Osteoblast (primary cell): Measurements from ENCODE around the gene ARHGAP10. TPM values are rescaled to one million over a fixed set of nuclear protein-coding genes. Genes with fewer than 3 reads are reported as not detected.

ENCODE experiments used
- DNase-seq: peaks from one replicate; pipeline ENCODE4 v3.0.0; 2011; ENCODE audit warnings: low spot score, mixed read lengths; ENCODE audit not compliant: insufficient read length; ENCODE audit errors: missing footprints
- H2AFZ ChIP-seq: 2 replicates; pipeline ENCODE4 v1.6.0; 2011; ENCODE audit warnings: mild to moderate bottlenecking, low read length
- H3K27ac ChIP-seq: 2 replicates; pipeline ENCODE4 v1.5.1; 2011; ENCODE audit warnings: mild to moderate bottlenecking, low read depth, low read length, moderate library complexity
- H3K27me3 ChIP-seq: 2 replicates; pipeline ENCODE4 v1.6.0; 2012; ENCODE audit warnings: mild to moderate bottlenecking, control low read depth, inconsistent platforms, low read length, moderate library complexity; ENCODE audit not compliant: insufficient read depth
- H3K36me3 ChIP-seq: 2 replicates; pipeline ENCODE4 v1.5.1; 2011; ENCODE audit warnings: mild to moderate bottlenecking, low read length, control low read depth, moderate library complexity; ENCODE audit not compliant: insufficient read depth
- H3K4me1 ChIP-seq: 2 replicates; pipeline ENCODE4 v1.5.1; 2011; ENCODE audit warnings: mild to moderate bottlenecking, low read length, control low read depth, moderate library complexity; ENCODE audit not compliant: insufficient read depth
- H3K4me2 ChIP-seq: 2 replicates; pipeline ENCODE4 v1.6.0; 2011; ENCODE audit warnings: mild to moderate bottlenecking, low read length; ENCODE audit not compliant: insufficient read depth
- H3K4me3 ChIP-seq: fragments of 200-600 bp; sonication (generic); 3 replicates; pipeline ENCODE4 v1.5.1; 2012; ENCODE audit warnings: mild to moderate bottlenecking, low read length, inconsistent platforms; ENCODE audit not compliant: insufficient read depth
- H3K79me2 ChIP-seq: 2 replicates; pipeline ENCODE4 v1.6.0; 2012; ENCODE audit warnings: mild to moderate bottlenecking, low read length, control low read depth, inconsistent platforms; ENCODE audit not compliant: insufficient read depth
- H3K9me3 ChIP-seq: 2 replicates; pipeline ENCODE4 v1.5.1; 2011; ENCODE audit warnings: low read depth, low read length, control low read depth
- H4K20me1 ChIP-seq: 2 replicates; pipeline ENCODE4 v1.6.0; 2012; ENCODE audit warnings: mild to moderate bottlenecking, low read length, control low read depth; ENCODE audit not compliant: insufficient read depth
- CTCF ChIP-seq: IDR thresholded peaks from 2 replicates; pipeline ENCODE4 v1.5.1; 2011; ENCODE audit warnings: mild to moderate bottlenecking, low read depth, low read length, moderate library complexity; ENCODE audit errors: extremely low read depth
- total RNA-seq: library from RNA; depleted of rRNA; stranded (reverse); fragments of >200 nt; gene quantifications from 2 replicates; pipeline ENCODE4 v1.2.3, GENCODE V29; 2012

ARHGAP10 gene
- total RNA-seq, 1 donor, result 31.5 TPM

GRCh38 chr4:147851135-147851534 lies 119.2 kb downstream of the ARHGAP10 start:
- H2AFZ ChIP-seq, result no peak overlapping the region
- H4K20me1 ChIP-seq, result no peaks in the 10 kb centered on the region
- no peak overlapping the region for H3K4me2 ChIP-seq
- no peaks in the 10 kb centered on the region for H3K27me3 ChIP-seq
- no peak overlapping the region for H3K4me3 ChIP-seq
- H3K9me3 ChIP-seq, result no peaks in the 10 kb centered on the region
- no peak overlapping the region for H3K27ac ChIP-seq
- H3K4me1 ChIP-seq, result peaks cover 8% of the 10 kb centered on the region
- DNase-seq, result no peak
- H3K79me2 ChIP-seq, result no peaks in the 10 kb centered on the region
- no peak for TF ChIP-seq CTCF
- H3K36me3 ChIP-seq, result no peaks in the 10 kb centered on the region

- Histone ChIP-seq H3K79me2 (no peaks in the 10 kb centered on the region), H3K4me2 (no peak overlapping the region), H3K27ac (no peak overlapping the region), H4K20me1 (no peaks in the 10 kb centered on the region), H3K36me3 (peaks cover 4% of the 10 kb centered on the region), H2AFZ (no peak overlapping the region), H3K27me3 (no peaks in the 10 kb centered on the region), H3K4me1 (no peaks in the 10 kb centered on the region), H3K9me3 (no peaks in the 10 kb centered on the region), H3K4me3 (no peak overlapping the region)
- no peak for DNase-seq
- no peak for TF ChIP-seq CTCF
Measured at GRCh38 chr4:147853706-147854105, 121.8 kb downstream of the ARHGAP10 start.

DNA sequence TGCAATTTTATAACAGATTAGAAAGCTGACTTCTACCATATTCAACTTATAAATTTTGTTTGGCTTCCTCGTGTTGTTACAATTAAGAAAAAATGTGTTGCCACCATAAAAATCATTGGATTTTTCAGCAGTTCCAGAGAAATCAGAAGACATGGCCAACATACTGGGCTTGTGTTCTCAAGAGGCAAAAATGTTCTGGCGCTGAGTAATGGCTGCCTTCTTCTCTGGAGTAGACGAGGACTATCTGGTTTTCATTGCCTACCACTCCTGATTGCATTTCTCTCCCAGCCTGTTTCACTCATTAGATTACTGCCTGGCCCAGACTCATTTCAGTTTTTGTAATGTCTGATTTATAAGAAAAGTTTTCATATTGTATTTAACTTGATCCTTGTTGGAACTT lies 122.3 kb downstream of the ARHGAP10 start:
- Histone ChIP-seq H3K4me3 (no peak overlapping the region), H3K36me3 (peaks cover 4% of the 10 kb centered on the region), H3K4me2 (no peak overlapping the region), H4K20me1 (no peaks in the 10 kb centered on the region), H3K9me3 (no peaks in the 10 kb centered on the region), H3K27ac (no peak overlapping the region), H2AFZ (no peak overlapping the region), H3K4me1 (no peaks in the 10 kb centered on the region), H3K79me2 (no peaks in the 10 kb centered on the region), H3K27me3 (no peaks in the 10 kb centered on the region)
- DNase-seq, result no peak
- TF ChIP-seq CTCF, result no peak

DNA sequence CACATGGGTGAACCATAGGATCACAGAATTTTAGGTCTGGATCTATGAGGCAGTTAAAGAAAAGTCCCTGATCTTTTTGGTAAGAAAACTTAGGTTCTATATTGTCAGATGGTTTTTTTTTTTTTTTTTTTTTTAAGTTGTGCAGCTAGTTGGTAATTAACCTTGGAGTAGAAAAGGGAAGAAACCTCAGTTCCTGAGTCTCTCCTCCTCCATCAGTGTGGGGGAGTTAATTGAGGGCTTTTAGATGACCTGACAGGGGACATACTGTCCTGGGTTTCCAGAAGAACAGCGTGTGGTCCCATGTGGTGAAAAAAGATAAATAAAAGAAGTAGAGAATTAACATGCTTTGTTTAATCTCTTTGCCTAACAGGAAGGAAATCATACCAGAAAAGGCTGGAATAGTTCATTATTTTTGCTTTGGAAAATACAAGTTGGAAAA lies 123.7 kb downstream of the ARHGAP10 start:
- H2AFZ ChIP-seq, result no peak overlapping the region
- TF ChIP-seq CTCF, result no peak
- H3K79me2 ChIP-seq, result no peaks in the 10 kb centered on the region
- no peak overlapping the region for H3K4me3 ChIP-seq
- no peaks in the 10 kb centered on the region for H3K9me3 ChIP-seq
- DNase-seq, result no peak
- H3K36me3 ChIP-seq, result peaks cover 10% of the 10 kb centered on the region
- H3K4me1 ChIP-seq, result no peaks in the 10 kb centered on the region
- H3K27me3 ChIP-seq, result no peaks in the 10 kb centered on the region
- H3K4me2 ChIP-seq, result no peak overlapping the region
- no peak overlapping the region for H3K27ac ChIP-seq
- no peaks in the 10 kb centered on the region for H4K20me1 ChIP-seq
